Measurements from ENCODE around the gene CIDEC.

CIDEC gene

GRCh38 chr3:9841015-9841414, 39.0 kb downstream of the CIDEC start:
- no peak for DNase-seq

- no peak for DNase-seq
Measured at GRCh38 chr3:9838856-9839255, 41.2 kb downstream of the CIDEC start.

GRCh38 chr3:9837701-9838582, 42.1 kb downstream of the CIDEC start:
- no peak for DNase-seq

- no peak for DNase-seq
Measured at GRCh38 chr3:9834520-9835380, 45.3 kb downstream of the CIDEC start.

GRCh38 chr3:9833078-9833477, 47.0 kb downstream of the CIDEC start:
- DNase-seq, result no peak

- DNase-seq, result no peak
Measured at GRCh38 chr3:9831253-9831652, 48.8 kb downstream of the CIDEC start.

- no peak for DNase-seq
Measured at GRCh38 chr3:9828801-9829755, 51.0 kb downstream of the CIDEC start.

GRCh38 chr3:9826815-9827573, 53.1 kb downstream of the CIDEC start:
- no peak for DNase-seq

GRCh38 chr3:9825451-9826040, 54.5 kb downstream of the CIDEC start:
- no peak for DNase-seq

GRCh38 chr3:9820946-9821345, 59.1 kb downstream of the CIDEC start:
- no peak for DNase-seq

GRCh38 chr3:9820543-9820942, 59.5 kb downstream of the CIDEC start:
- no peak for DNase-seq

GRCh38 chr3:9818666-9819335, 61.3 kb downstream of the CIDEC start:
- DNase-seq, result no peak

GRCh38 chr3:9817436-9817835, 62.6 kb downstream of the CIDEC start:
- no peak for DNase-seq
